ENCODE data around the gene TPD52L1.

DNA sequence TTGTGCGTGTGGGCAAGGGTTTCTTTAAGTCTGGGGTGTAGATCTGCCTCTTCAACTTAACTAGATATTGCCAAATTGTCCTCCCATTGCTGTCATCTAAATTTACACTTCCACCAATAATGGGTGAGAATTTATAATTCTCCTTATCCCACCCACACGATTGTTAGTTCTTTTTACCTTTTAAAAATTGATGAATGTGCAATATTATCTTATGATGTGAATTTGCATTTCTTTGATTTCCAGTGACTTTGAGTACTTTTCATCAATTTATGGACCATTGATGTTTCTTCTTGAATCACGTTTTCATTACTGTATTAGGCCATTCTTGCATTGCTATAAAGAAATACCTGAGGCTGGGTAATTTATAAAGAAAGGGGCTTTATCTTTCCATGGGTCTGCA is 17.2 kb upstream of the TPD52L1 start:
- TF ChIP-seq CTCF (IDR thresholded peaks at IDR 0.05; ENCODE audit: poor library complexity) (no peak), EZH2phosphoT487 (IDR thresholded peaks at IDR 0.05; ENCODE audit: low read depth, severe bottlenecking, unreplicated experiment) (no peak), EZH2 (IDR thresholded peaks at IDR 0.05; ENCODE audit: borderline replicate concordance) (no peak)

Measured in hepatocyte (in vitro differentiated cells).